Neural cell (in vitro differentiated cells): ENCODE results near the gene HEXIM1.

ENCODE experiments used
- CTCF ChIP-seq: fragments of 450-650 bp; IDR thresholded peaks from 2 replicates; pipeline ENCODE4 v1.5.1; 2014; ENCODE audit warnings: antibody characterized with exemption, mild to moderate bottlenecking, moderate library complexity; ENCODE audit not compliant: poor library complexity, severe bottlenecking
- EP300 ChIP-seq: fragments of 450-650 bp; conservative IDR thresholded peaks from 2 replicates; pipeline ENCODE4 v1.6.1; 2014; ENCODE audit warnings: antibody characterized with exemption, mild to moderate bottlenecking, moderate library complexity; ENCODE audit not compliant: poor library complexity, severe bottlenecking
- MXI1 ChIP-seq: fragments of 450-650 bp; conservative IDR thresholded peaks from 2 replicates; pipeline ENCODE4 v1.6.1; 2014; ENCODE audit warnings: antibody characterized with exemption, mild to moderate bottlenecking; ENCODE audit not compliant: poor library complexity, severe bottlenecking
- POLR2AphosphoS5 ChIP-seq: IDR thresholded peaks from 2 replicates; pipeline ENCODE4 v1.6.1; 2012
- RAD21 ChIP-seq: fragments of 450-650 bp; conservative IDR thresholded peaks from 2 replicates; pipeline ENCODE4 v1.6.1; 2014; ENCODE audit warnings: antibody characterized with exemption, mild to moderate bottlenecking, moderate library complexity
- REST ChIP-seq: IDR thresholded peaks from 2 replicates; pipeline ENCODE4 v1.6.1; 2012; ENCODE audit warnings: borderline replicate concordance
- SMC3 ChIP-seq: fragments of 450-650 bp; conservative IDR thresholded peaks from 2 replicates; pipeline ENCODE4 v1.6.1; 2014; ENCODE audit warnings: antibody characterized with exemption, mild to moderate bottlenecking, moderate library complexity; ENCODE audit not compliant: poor library complexity

- no peak for TF ChIP-seq POLR2AphosphoS5
- TF ChIP-seq CTCF, result no peak
- TF ChIP-seq MXI1, result no peak
- TF ChIP-seq RAD21, result no peak
- TF ChIP-seq SMC3, result no peak
- no peak for TF ChIP-seq REST
- TF ChIP-seq EP300, result no peak
These were observed 41.7 kb upstream of the HEXIM1 start for GRCh38 chr17:45106582-45106981.
